ENCODE measurements around the gene FUT3.

The FUT3 gene

DNA sequence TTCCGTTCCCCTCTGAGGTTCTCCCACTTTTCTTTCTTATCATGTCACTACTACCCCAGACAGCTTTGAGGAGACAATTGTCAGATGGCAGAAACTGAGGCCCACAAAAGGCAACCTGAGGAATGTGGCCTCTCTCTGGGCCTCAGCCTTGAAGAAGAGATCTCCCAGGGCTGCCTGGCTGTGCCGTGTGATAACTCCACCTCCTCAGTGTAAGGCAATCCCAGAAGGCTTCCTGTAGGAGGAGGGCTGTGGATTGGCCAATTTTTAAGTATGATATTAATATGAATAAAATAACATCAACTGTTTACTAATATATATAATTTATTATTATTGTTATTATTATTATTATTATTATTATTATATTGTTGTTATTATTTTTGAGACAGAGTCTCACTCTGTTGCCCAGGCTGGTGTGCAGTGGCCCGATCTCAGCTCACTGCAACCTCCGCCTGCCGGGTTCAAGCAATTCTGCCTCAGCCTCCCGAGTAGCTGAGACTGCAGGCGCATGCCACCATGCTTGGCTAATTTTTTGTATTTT, 55.8 kb downstream of the FUT3 start:
- Histone ChIP-seq H3K36me3 (ENCODE audit: control insufficient read depth, insufficient read depth, low read length) (no peaks in the 10 kb centered on the region), H3K4me3 (ENCODE audit: extremely low read depth, insufficient read depth, low read length, poor library complexity, severe bottlenecking) (no peak overlapping the region), H3K27ac (ENCODE audit: low read depth, low read length, severe bottlenecking) (no peak overlapping the region), H3K9me3 (ENCODE audit: control insufficient read depth, low read length) (no peaks in the 10 kb centered on the region), H3K4me1 (ENCODE audit: control insufficient read depth, insufficient read depth, low read length, poor library complexity, severe bottlenecking) (no peaks in the 10 kb centered on the region)
- WGBS, 2 experiments (ENCODE audit: insufficient coverage in 2 of 2): 89 to 94% methylated on average over 5 of the region's 7 CpGs

DNA sequence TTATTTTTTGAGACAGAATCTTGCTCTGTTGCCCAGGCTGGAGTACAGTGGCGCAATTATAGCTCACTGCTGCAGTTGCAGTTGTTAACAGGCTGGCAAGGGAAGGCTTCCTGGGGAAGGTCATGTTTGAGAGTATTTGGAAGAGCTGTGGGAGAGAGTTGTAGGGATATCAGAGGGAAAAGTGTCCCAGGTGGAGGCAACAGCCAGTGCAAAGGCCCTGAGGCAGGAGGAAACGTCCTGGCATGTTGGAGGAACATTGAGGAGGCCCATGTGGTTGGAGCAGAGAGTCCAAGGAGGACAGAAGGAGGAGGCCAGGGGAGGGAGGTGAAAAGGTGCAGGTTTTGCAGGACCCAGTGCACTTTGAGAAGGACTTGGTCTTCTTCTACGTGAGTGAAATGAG, 58.1 kb downstream of the FUT3 start:
- H3K4me3 ChIP-seq (ENCODE audit: extremely low read depth, insufficient read depth, low read length, poor library complexity, severe bottlenecking): no peak overlapping the region
- WGBS, 2 experiments (ENCODE audit: insufficient coverage in 2 of 2): 92 to 93% methylated on average over 3 of the region's 3 CpGs
- H3K36me3 ChIP-seq (ENCODE audit: control insufficient read depth, insufficient read depth, low read length): peaks cover 19% of the 10 kb centered on the region

More for the DNA sequence above, 58.1 kb downstream of the FUT3 start:
- Histone ChIP-seq H3K4me1 (ENCODE audit: control insufficient read depth, insufficient read depth, low read length, poor library complexity, severe bottlenecking) (no peaks in the 10 kb centered on the region), H3K9me3 (ENCODE audit: control insufficient read depth, low read length) (no peaks in the 10 kb centered on the region), H3K27ac (ENCODE audit: low read depth, low read length, severe bottlenecking) (no peak overlapping the region)

Data from mesodermal cell (in vitro differentiated cells).